ENCODE measurements around the gene ANKS1B. TPM values are rescaled to one million over a fixed set of nuclear protein-coding genes. Genes with fewer than 3 reads are reported as not detected.
"Not testable (repeated sequence)": the region's sequence is repeated elsewhere in the genome, so short reads cannot be mapped to it uniquely, and the experiment has no call there.

ANKS1B gene
- total RNA-seq, 1 donor: 47.0 TPM

DNA sequence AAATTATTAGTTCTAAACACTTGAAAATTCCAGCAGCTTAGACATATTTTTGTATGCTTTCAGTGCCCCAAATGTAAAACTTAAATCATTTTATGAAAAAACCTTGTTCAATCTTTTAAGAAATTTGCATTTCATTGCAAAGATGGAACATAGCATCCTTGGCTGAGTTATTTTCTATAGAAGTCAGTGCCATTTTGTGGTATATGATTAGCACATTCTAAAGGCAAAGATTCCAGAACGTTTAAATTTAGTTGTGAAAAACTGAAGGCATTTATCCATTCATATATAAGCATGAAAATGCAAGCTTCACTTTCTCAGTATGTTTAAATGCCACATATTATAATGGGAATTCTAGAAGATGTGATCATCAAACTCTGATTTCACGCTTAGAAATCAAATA, 1007.5 kb downstream of the ANKS1B start:
- no peak for DNase-seq (ENCODE audit: low read depth)
- TF ChIP-seq, protein P1, sequence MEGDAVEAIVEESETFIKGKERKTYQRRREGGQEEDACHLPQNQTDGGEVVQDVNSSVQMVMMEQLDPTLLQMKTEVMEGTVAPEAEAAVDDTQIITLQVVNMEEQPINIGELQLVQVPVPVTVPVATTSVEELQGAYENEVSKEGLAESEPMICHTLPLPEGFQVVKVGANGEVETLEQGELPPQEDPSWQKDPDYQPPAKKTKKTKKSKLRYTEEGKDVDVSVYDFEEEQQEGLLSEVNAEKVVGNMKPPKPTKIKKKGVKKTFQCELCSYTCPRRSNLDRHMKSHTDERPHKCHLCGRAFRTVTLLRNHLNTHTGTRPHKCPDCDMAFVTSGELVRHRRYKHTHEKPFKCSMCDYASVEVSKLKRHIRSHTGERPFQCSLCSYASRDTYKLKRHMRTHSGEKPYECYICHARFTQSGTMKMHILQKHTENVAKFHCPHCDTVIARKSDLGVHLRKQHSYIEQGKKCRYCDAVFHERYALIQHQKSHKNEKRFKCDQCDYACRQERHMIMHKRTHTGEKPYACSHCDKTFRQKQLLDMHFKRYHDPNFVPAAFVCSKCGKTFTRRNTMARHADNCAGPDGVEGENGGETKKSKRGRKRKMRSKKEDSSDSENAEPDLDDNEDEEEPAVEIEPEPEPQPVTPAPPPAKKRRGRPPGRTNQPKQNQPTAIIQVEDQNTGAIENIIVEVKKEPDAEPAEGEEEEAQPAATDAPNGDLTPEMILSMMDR (IDR thresholded peaks at IDR 0.05; ENCODE audit: insufficient read depth, low read length): no peak
- H3K4me3 ChIP-seq (ENCODE audit: low read depth, low read length): no peak overlapping the region

DNA sequence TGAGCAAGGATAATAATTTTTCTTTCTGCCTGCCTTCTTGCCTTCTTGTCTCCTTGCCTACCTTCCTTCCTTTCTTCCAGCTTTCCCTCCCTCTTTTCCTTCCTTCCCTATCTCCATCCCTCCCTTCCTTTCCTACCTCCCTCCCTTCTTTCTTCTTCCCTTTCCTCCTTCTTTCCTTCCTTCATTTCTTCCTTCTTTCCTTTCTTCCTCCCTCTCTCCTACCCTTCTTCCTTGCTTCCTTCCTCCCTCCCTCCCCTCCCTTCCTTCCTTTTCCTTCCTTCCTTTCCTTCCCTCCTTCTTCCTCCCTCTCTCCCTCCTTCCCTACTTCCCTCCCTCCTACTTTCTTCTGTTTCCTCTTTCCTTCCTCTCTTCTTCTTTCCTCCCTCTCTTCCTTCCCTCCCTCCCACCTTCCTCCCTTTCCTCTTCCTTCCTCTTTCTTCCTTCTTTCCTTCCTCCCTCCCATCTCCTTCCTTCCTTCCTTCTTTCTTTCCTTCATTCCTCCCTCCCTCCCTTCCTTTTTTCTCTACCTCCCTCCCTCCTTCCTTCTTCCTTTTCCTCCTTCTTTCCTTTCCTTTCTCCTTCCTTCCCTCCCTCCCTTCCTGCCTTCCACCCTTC, 1009.9 kb downstream of the ANKS1B start:
- no peak for DNase-seq (ENCODE audit: low read depth)
- TF ChIP-seq, protein P1 (IDR thresholded peaks at IDR 0.05; ENCODE audit: insufficient read depth, low read length): no peak
- H3K4me3 ChIP-seq (ENCODE audit: low read depth, low read length): no peak overlapping the region

DNA sequence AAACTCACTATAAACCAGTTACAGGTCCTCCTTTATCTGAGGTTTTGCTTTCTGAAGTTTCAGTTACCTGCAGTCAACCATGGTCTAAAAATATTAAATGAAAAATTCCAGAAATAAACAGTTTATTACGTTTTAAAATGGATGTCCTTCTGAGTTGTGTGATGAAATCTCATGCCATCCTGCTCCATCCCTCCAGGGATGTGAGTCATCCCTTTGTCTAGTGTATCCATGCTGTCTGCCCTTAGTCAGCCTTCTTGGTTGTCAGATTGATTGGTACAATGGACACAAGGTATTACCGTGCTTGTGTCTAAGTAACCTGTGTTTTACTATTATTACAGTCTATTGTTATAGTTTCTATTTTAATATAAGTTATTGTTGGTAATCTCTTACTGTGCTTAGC, 1011.3 kb downstream of the ANKS1B start:
- no peak overlapping the region for H3K4me3 ChIP-seq (ENCODE audit: low read depth, low read length)
- DNase-seq (ENCODE audit: low read depth): peak; percentile 31
- TF ChIP-seq, protein P1 (IDR thresholded peaks at IDR 0.05; ENCODE audit: insufficient read depth, low read length): no peak

DNA sequence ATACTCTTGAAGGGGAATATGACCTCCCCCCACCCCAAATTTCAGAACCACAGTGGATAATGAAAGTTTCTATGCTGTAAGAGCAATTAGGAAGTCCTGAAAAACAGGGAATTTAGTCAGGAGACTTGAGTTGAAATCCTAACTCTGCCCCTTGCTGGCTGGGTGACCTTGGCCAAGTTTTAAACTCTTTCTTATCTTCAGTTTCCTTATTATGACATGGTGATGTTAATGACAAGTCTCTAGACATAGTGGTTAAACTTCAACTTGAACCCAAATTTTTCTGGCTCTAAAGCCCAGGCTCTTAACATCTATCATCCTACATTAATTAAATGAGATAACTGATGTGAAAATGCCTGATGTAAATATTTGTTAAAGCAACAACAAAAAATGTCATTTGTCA, 1013.8 kb downstream of the ANKS1B start:
- DNase-seq (ENCODE audit: low read depth): no peak
- TF ChIP-seq, protein P1 (IDR thresholded peaks at IDR 0.05; ENCODE audit: insufficient read depth, low read length): no peak
- H3K4me3 ChIP-seq (ENCODE audit: low read depth, low read length): no peak overlapping the region

DNA sequence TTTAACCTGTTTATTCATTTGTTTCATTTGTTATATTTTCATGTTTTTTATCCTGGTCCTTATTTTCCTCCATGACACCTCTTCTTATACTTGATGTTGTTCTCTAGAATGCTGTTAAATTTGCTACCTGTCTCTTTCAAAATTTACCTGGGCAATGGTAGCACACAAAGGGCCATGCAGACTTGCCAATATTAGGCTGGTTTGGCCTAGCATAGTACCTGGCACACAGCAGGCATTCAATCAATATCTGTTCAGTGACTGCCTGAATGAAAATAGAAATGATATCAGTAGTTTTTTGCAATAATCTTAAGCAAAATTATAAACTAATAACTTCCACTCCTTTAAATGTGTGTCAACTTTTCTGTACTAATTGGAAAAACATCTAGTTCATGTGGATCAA, 1014.5 kb downstream of the ANKS1B start:
- no peak overlapping the region for H3K4me3 ChIP-seq (ENCODE audit: low read depth, low read length)
- TF ChIP-seq, protein P1 (IDR thresholded peaks at IDR 0.05; ENCODE audit: insufficient read depth, low read length): no peak
- DNase-seq (ENCODE audit: low read depth): no peak

DNA sequence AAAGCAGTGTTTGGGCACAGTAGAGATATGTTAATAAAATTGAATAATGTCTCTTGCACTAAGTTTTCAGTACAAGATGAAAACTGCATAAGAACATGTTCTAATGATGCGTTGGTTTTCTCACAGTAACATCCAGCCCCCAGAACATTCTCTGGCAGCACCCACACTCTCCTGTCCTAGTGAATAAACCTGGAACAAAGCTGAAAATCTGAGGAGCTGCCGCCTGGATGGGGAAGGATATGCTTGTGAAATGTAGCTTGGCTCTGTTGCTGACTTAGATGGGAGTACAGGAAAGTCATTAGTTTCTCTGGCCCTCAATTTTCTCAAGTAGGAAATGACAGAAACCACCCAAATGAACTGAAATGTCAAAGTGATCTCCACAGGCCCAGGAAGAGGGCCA, 1015.8 kb downstream of the ANKS1B start:
- TF ChIP-seq, protein P1 (IDR thresholded peaks at IDR 0.05; ENCODE audit: insufficient read depth, low read length): no peak
- no peak for DNase-seq (ENCODE audit: low read depth)
- no peak overlapping the region for H3K4me3 ChIP-seq (ENCODE audit: low read depth, low read length)

DNA sequence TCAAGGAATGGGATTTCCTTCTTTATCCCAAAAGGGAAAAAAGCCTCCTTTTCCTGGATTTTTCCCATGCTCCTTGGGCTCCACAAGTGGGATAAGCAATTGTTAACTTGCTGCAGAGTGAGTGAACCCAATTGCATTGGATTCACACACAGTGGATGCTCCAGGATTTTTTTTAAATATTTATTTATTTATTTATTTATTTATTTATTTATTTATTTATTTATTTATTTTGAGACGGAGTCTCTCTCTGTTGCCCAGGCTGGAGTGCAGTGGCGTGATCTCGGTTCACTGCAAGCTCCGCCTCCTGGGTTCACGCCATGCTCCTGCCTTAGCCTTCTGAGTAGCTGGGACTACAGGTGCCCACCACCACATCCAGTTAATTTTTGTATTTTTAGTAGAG, 1027.6 kb downstream of the ANKS1B start:
- not testable (repeated sequence) for H3K4me3 ChIP-seq (ENCODE audit: low read depth, low read length); DNase-seq (ENCODE audit: low read depth)

Measured in fibroblast of the aortic adventitia (primary cell).